ENCODE data around the gene CABP4. TPM values are rescaled to one million over a fixed set of nuclear protein-coding genes. Genes with fewer than 3 reads are reported as not detected.

The CABP4 gene
- total and polyA plus RNA-seq, 2 donors (not counting 3 experiments of a cell fraction or from before 2014, with no cell fraction given): 2.4 to 5.0 TPM

- CTCF ChIA-PET: interaction anchor here (0.9 to 2.7 kb wide), 4 partner anchors 14 to 31 kb away, joined by 3 to 19 read pairs (median 4); partner anchors contain the start of genes PPP1CA and TBC1D10C
- intact Hi-C loops (cut with micrococcal nuclease) (loop anchor here (1.0 to 2.0 kb wide), 2 partner anchors 19 to 44 kb away; no protein-coding TSS in a partner anchor), dilution Hi-C loops (cut with MboI; ENCODE audit: extremely low pct_ligation_motif_present, low sequenced_read_pairs) (no loop called here)
- no TSS peak for BruUV-seq (replicated peaks)
- TF ChIP-seq POLR2AphosphoS5 (IDR thresholded peaks at IDR 0.05; ENCODE audit: insufficient read depth, low read depth, low read length) (peak; percentile 72), MAX (IDR thresholded peaks at IDR 0.05; ENCODE audit: insufficient read depth, insufficient read length) (no peak), POLR2A (IDR thresholded peaks at IDR 0.05; ENCODE audit: low read depth, low read length) (peak; percentile 66)
- Histone ChIP-seq H3K27ac (ENCODE audit: insufficient read depth, low read depth, low read length) (peak overlapping the region; percentile 51), H3K9me1 (replicated peaks; ENCODE audit: control insufficient read depth, extremely low read depth, insufficient read depth, low read length) (no peaks in the 10 kb centered on the region), H3K9me3 (replicated peaks; ENCODE audit: control insufficient read depth, insufficient read depth, low read length) (no peaks in the 10 kb centered on the region), H3K4me3 (replicated peaks in 1 of 3; ENCODE audit: insufficient read depth in 1 of 3, low read depth in 1 of 3, low read length in 3 of 3) (peak overlapping the region in 2 of 3 experiments; percentile 37 to 56), H4K20me1 (replicated peaks; ENCODE audit: control insufficient read depth, extremely low read depth, insufficient read depth, low read length) (no peaks in the 10 kb centered on the region), H3K36me3 (ENCODE audit: control insufficient read depth in 2 of 2, extremely low read depth in 1 of 2, insufficient read depth in 2 of 2, low read length in 2 of 2) (no peaks in the 10 kb centered on the region), H3K9ac (replicated peaks; ENCODE audit: extremely low read depth, insufficient read depth, low read length) (peak overlapping the region; percentile 56), H3K27me3 (ENCODE audit: control insufficient read depth in 2 of 2, insufficient read depth in 2 of 2, low read length in 2 of 2) (peaks cover 0 to 4% of the 10 kb centered on the region in 2 experiments), H2AFZ (ENCODE audit: low read depth, low read length) (peak overlapping the region; percentile 87), H3K79me2 (ENCODE audit: control insufficient read depth, insufficient read depth, low read length) (no peaks in the 10 kb centered on the region), H3K4me2 (ENCODE audit: insufficient read depth, low read length) (peak overlapping the region; percentile 82), H3K4me1 (ENCODE audit: control insufficient read depth, extremely low read depth, insufficient read depth, low read length) (peaks cover 4% of the 10 kb centered on the region)
- FAIRE-seq: peak; percentile 82
- DNase-seq (ENCODE audit: low read depth, low spot score): peak; percentile 92
- POLR2A ChIA-PET: interaction anchor here (0.7 to 1.0 kb wide), 2 partner anchors 19 to 51 kb away, joined by 4 to 8 read pairs; partner anchors contain the start of gene PPP1CA
Observed at GRCh38 chr11:67420646-67421429, 34.3 kb upstream of the CABP4 start.

GRCh38 chr11:67421430-67422031, 33.6 kb upstream of the CABP4 start:
- TF ChIP-seq MYC (IDR thresholded peaks at IDR 0.05; ENCODE audit: low read depth, low read length): no peak
- Histone ChIP-seq H3K36me3 (ENCODE audit: control insufficient read depth in 2 of 2, extremely low read depth in 1 of 2, insufficient read depth in 2 of 2, low read length in 2 of 2) (no peaks in the 10 kb centered on the region), H3K4me3 (replicated peaks in 1 of 3; ENCODE audit: insufficient read depth in 1 of 3, low read depth in 1 of 3, low read length in 3 of 3) (no peak overlapping the region), H3K4me2 (ENCODE audit: insufficient read depth, low read length) (no peak overlapping the region), H3K27ac (ENCODE audit: insufficient read depth, low read depth, low read length) (no peak overlapping the region), H3K9me3 (replicated peaks; ENCODE audit: control insufficient read depth, insufficient read depth, low read length) (no peaks in the 10 kb centered on the region), H2AFZ (ENCODE audit: low read depth, low read length) (peak overlapping the region; percentile 69), H3K9ac (replicated peaks; ENCODE audit: extremely low read depth, insufficient read depth, low read length) (no peak overlapping the region), H3K79me2 (ENCODE audit: control insufficient read depth, insufficient read depth, low read length) (no peaks in the 10 kb centered on the region), H3K4me1 (ENCODE audit: control insufficient read depth, extremely low read depth, insufficient read depth, low read length) (peaks cover 4% of the 10 kb centered on the region), H4K20me1 (replicated peaks; ENCODE audit: control insufficient read depth, extremely low read depth, insufficient read depth, low read length) (no peaks in the 10 kb centered on the region), H3K27me3 (ENCODE audit: control insufficient read depth in 2 of 2, insufficient read depth in 2 of 2, low read length in 2 of 2) (no peaks in the 10 kb centered on the region), H3K9me1 (replicated peaks; ENCODE audit: control insufficient read depth, extremely low read depth, insufficient read depth, low read length) (no peaks in the 10 kb centered on the region)
- no peak for FAIRE-seq
- intact Hi-C loops (cut with micrococcal nuclease): loop anchor here (1.0 to 2.0 kb wide), 2 partner anchors 19 to 43 kb away; no protein-coding TSS in a partner anchor
- no TSS peak for BruUV-seq (replicated peaks)
- DNase-seq (ENCODE audit: low read depth, low spot score): no peak
- dilution Hi-C loops (cut with MboI; ENCODE audit: extremely low pct_ligation_motif_present, low sequenced_read_pairs): no loop called here
- POLR2A ChIA-PET: interaction anchor here (1.0 kb wide), 1 partner anchor 20 kb away, joined by 8 read pairs; the partner anchor contains the start of gene PPP1CA
- CTCF ChIA-PET: interaction anchor here (0.9 to 2.7 kb wide), 4 partner anchors 14 to 30 kb away, joined by 3 to 19 read pairs (median 4); partner anchors contain the start of genes PPP1CA and TBC1D10C
